Keratinocyte (primary cell): Measurements from ENCODE around the gene RAB21. TPM values are rescaled to one million over a fixed set of nuclear protein-coding genes. Genes with fewer than 3 reads are reported as not detected.

Experiments used
- DNase-seq: peaks from one replicate; pipeline ENCODE4 v3.0.0-alpha.2; 2011; ENCODE audit warnings: low read depth, missing footprints, low spot score
- FAIRE-seq: peaks from 2 replicates; lab custom pipeline; 2011; peaks lifted over from hg19 to GRCh38; lab: Jason Lieb, UNC
- H2AFZ ChIP-seq: 2 replicates; pipeline ENCODE4 v1.6.0; 2012; ENCODE audit warnings: low read length, control low read depth, inconsistent platforms; ENCODE audit not compliant: control insufficient read depth
- H3K27ac ChIP-seq: 2 replicates; pipeline ENCODE4 v1.5.1; 2011; ENCODE audit warnings: low read length; ENCODE audit not compliant: control insufficient read depth, insufficient read depth
- H3K27me3 ChIP-seq: 3 replicates; pipeline ENCODE4 v1.6.0; 2011; ENCODE audit warnings: low read length; ENCODE audit not compliant: control insufficient read depth, insufficient read depth; ENCODE audit errors: extremely low read depth
- H3K36me3 ChIP-seq, 2 experiments: 2 replicates in 1 of 2; 3 replicates in 1 of 2; pipeline ENCODE4 v1.5.1; 2011; ENCODE audit warnings: low read length in 2 of 2, mild to moderate bottlenecking in 1 of 2; ENCODE audit not compliant: control insufficient read depth in 2 of 2, insufficient read depth in 2 of 2; ENCODE audit errors: extremely low read depth in 1 of 2
- H3K4me1 ChIP-seq: 3 replicates; pipeline ENCODE4 v1.5.1; 2011; ENCODE audit warnings: low read length; ENCODE audit not compliant: control insufficient read depth, insufficient read depth; ENCODE audit errors: extremely low read depth
- H3K4me2 ChIP-seq: 3 replicates; pipeline ENCODE4 v1.6.0; 2011; ENCODE audit warnings: low read depth, low read length; ENCODE audit not compliant: control insufficient read depth, insufficient read depth; ENCODE audit errors: extremely low read depth
- H3K4me3 ChIP-seq, 3 experiments: fragments of 200-600 bp in 1 of 3; sonication (generic) in 1 of 3; 2 replicates in 2 of 3; 3 replicates in 1 of 3; pipeline ENCODE4 v1.5.1; 2011 to 2016; ENCODE audit warnings: low read length in 3 of 3, mild to moderate bottlenecking in 3 of 3, control low read depth in 2 of 3, inconsistent platforms in 1 of 3, low read depth in 1 of 3, mixed read lengths in 1 of 3, mixed run types in 1 of 3, moderate library complexity in 1 of 3; ENCODE audit not compliant: control insufficient read depth in 2 of 3, insufficient read depth in 2 of 3; ENCODE audit errors: extremely low read depth in 1 of 3
- H3K79me2 ChIP-seq: 2 replicates; pipeline ENCODE4 v1.6.0; 2012; ENCODE audit warnings: low read length; ENCODE audit not compliant: control insufficient read depth, insufficient read depth
- H3K9ac ChIP-seq: 3 replicates; pipeline ENCODE4 v1.6.0; 2011; ENCODE audit warnings: low read length; ENCODE audit not compliant: control insufficient read depth, insufficient read depth; ENCODE audit errors: extremely low read depth
- H3K9me1 ChIP-seq: 3 replicates; pipeline ENCODE4 v1.6.0; 2011; ENCODE audit warnings: low read length; ENCODE audit not compliant: control insufficient read depth, insufficient read depth; ENCODE audit errors: extremely low read depth
- H3K9me3 ChIP-seq: 2 replicates; pipeline ENCODE4 v1.5.1; 2012; ENCODE audit warnings: low read depth, low read length; ENCODE audit not compliant: control insufficient read depth
- H4K20me1 ChIP-seq: 3 replicates; pipeline ENCODE4 v1.6.0; 2011; ENCODE audit warnings: low read length; ENCODE audit not compliant: control insufficient read depth, insufficient read depth; ENCODE audit errors: extremely low read depth
- CTCF ChIP-seq, 3 experiments: IDR thresholded peaks in 1 of 3; conservative IDR thresholded peaks in 1 of 3; optimal IDR thresholded peaks in 1 of 3; 2 replicates in 2 of 3; 3 replicates in 1 of 3; pipeline versions ENCODE3 to v1.5.1; 2011; ENCODE audit warnings: low read length in 3 of 3, mild to moderate bottlenecking in 3 of 3, moderate library complexity in 2 of 3, control low read depth in 1 of 3, inconsistent platforms in 1 of 3; ENCODE audit not compliant: insufficient read depth in 2 of 3; ENCODE audit errors: extremely low read depth in 1 of 3
- EZH2 ChIP-seq: IDR thresholded peaks from one replicate; pipeline ENCODE4 v1.6.1; 2012; ENCODE audit warnings: inconsistent platforms, mild to moderate bottlenecking, low read length, moderate library complexity
- dilution Hi-C: fragments of 300-500 bp; cut with MboI; formaldehyde crosslinking; loops from one replicate; pipeline ENCODE4 v1.7.0; 2020; ENCODE audit warnings: low sequenced_read_pairs; ENCODE audit not compliant: extremely low pct_ligation_motif_present
- polyA plus RNA-seq, 5 experiments: library from polyadenylated mRNA; depleted of rRNA in 3 of 5; stranded (reverse) in 3 of 5; stranded (forward) in 1 of 5; unstranded in 1 of 5; fragments of >200 nt; gene quantifications; 1 replicate in 1 of 5; 2 replicates in 3 of 5; 3 replicates in 1 of 5; pipeline versions ENCODE4 v1.2.1 to v1.2.3, GENCODE V29; 2011 to 2012; ENCODE audit warnings: missing spikeins in 2 of 5, low read depth in 1 of 5, low replicate concordance in 1 of 5

The RAB21 gene
- polyA plus RNA-seq, 1 donor (not counting 4 experiments of a cell fraction or from before 2014, with no cell fraction given) = 21.9 TPM

DNA sequence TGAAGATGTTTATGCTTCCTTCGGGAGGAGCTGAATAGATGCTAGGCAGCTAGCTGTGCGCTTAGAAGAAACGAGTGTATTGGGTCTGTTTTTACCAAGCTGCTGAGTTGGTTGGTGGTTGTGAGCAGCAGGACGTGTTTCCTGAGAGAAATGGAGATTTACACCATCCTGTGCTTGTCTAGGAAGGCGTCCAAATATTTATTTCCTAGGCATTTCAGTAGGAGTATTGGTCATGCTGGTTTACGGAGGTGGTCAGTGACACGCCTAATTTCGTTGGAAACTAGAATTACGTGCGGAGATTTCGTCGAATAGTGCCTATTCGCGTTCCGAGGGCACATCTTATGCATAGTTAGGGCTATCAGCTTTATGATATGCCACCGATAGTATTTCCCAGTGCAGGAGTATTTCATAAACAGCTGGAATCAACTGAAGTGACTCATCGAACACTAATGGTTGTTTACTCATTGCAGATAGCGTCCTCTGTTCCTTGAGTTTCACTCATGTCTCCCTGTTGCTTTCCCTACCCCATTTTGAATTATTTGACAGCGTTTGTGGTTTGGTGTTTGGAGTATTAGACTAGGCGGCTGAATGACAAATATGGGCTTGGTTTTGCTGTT lies 85.7 kb downstream of the RAB21 start:
- Histone ChIP-seq H3K27me3 (no peaks in the 10 kb centered on the region), H3K4me2 (peak overlapping the region; percentile 95), H3K36me3 (no peaks in the 10 kb centered on the region), H3K4me1 (peaks cover 15% of the 10 kb centered on the region), H3K9me1 (no peaks in the 10 kb centered on the region), H3K27ac (peak overlapping the region; percentile 100), H3K9ac (peak overlapping the region; percentile 99), H4K20me1 (no peaks in the 10 kb centered on the region), H3K9me3 (no peaks in the 10 kb centered on the region), H3K4me3 (peak overlapping the region; percentile 85 to 100 (median 99)), H3K79me2 (peaks cover 45% of the 10 kb centered on the region), H2AFZ (peak overlapping the region; percentile 94)
- FAIRE-seq = peak; percentile 64
- no peak for DNase-seq
- dilution Hi-C loops = no loop called here
- TF ChIP-seq EZH2 (no peak), CTCF (optimal IDR thresholded peaks at IDR 0.05 in 1 of 3, IDR thresholded peaks at IDR 0.05 in 1 of 3, conservative IDR thresholded peaks at IDR 0.05 in 1 of 3; ENCODE audit: extremely low read depth in 1 of 3, insufficient read depth in 2 of 3, low read length in 3 of 3) (no peak)

DNA sequence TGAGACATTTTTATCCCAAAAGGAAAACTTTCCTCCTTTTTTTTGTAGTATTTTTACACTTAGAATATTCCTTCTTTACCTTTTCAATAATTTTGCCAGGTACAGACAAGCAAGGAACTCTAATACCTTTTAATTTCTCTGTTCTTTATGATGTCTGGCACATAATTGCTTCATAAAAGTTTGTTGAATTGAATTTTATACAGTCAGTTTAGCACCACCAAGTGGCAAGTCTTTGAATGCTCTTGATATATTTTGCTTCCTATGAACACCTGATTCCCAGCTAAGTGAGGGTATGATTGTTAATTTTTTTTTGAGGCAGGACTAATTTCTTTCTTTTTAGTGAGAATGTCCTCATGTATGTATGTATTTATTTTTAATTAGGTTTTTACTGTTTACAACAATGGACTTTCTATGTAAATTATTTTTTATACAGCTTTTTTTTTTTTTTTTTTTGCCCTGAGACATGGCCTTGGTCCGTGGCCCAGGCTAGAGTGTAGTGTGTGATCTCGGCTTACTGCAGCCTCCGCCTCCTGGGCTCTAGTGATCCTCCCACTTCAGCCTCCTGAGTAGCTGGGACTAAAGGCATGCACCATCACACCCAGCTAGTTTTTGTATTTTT lies 91.8 kb downstream of the RAB21 start:
- no peak overlapping the region for H3K27ac ChIP-seq
- dilution Hi-C loops = no loop called here
- no peak for TF ChIP-seq EZH2
- peak in 2 of 3 experiments; percentile 35 to 51 for TF ChIP-seq CTCF (optimal IDR thresholded peaks at IDR 0.05 in 1 of 3, IDR thresholded peaks at IDR 0.05 in 1 of 3, conservative IDR thresholded peaks at IDR 0.05 in 1 of 3; ENCODE audit: extremely low read depth in 1 of 3, insufficient read depth in 2 of 3, low read length in 3 of 3)
- peaks cover 1% of the 10 kb centered on the region for H3K4me1 ChIP-seq
- H3K9me3 ChIP-seq = no peaks in the 10 kb centered on the region
- H3K4me2 ChIP-seq = no peak overlapping the region
- no peak overlapping the region for H3K4me3 ChIP-seq
- H3K79me2 ChIP-seq = peaks cover 47% of the 10 kb centered on the region
- no peaks in the 10 kb centered on the region for H3K36me3 ChIP-seq
- no peak overlapping the region for H2AFZ ChIP-seq
- FAIRE-seq = no peak
- H3K9ac ChIP-seq = no peak overlapping the region
- no peak for DNase-seq
- no peaks in the 10 kb centered on the region for H3K27me3 ChIP-seq
- no peaks in the 10 kb centered on the region for H3K9me1 ChIP-seq
- H4K20me1 ChIP-seq = no peaks in the 10 kb centered on the region
